DOHH2 (cell line): ENCODE measurements around the gene TOR4A.

Experiments used
- H3F3A ChIP-seq: fragments of 200-600 bp; sonication (generic), shearing (Covaris generic); 2 replicates; pipeline ENCODE4 v1.6.0; 2016; ENCODE audit warnings: antibody characterized with exemption, mild to moderate bottlenecking; ENCODE audit not compliant: control insufficient read depth, insufficient read depth
- H3K27ac ChIP-seq: fragments of 200-600 bp; sonication (generic); 2 replicates; pipeline ENCODE4 v1.5.1; 2014; ENCODE audit warnings: low read depth, mild to moderate bottlenecking, low read length, moderate library complexity
- H3K27me3 ChIP-seq: fragments of 200-600 bp; sonication (generic); 2 replicates; pipeline ENCODE4 v1.6.1; 2014; ENCODE audit warnings: mild to moderate bottlenecking, low read length, mixed read lengths; ENCODE audit not compliant: control insufficient read depth
- H3K36me3 ChIP-seq: fragments of 200-600 bp; sonication (generic); 2 replicates; pipeline ENCODE4 v1.6.1; 2014; ENCODE audit warnings: mild to moderate bottlenecking, low read length, moderate library complexity, mixed read lengths; ENCODE audit not compliant: control insufficient read depth
- H3K4me1 ChIP-seq: fragments of 200-600 bp; sonication (generic); 2 replicates; pipeline ENCODE4 v1.6.1; 2014; ENCODE audit warnings: mild to moderate bottlenecking, low read length, mixed read lengths; ENCODE audit not compliant: control insufficient read depth
- H3K4me2 ChIP-seq: fragments of 200-600 bp; sonication (generic); 2 replicates; pipeline ENCODE4 v1.6.0; 2014; ENCODE audit warnings: mild to moderate bottlenecking, low read length, moderate library complexity
- H3K4me3 ChIP-seq: fragments of 200-600 bp; sonication (generic); 2 replicates; pipeline ENCODE4 v1.5.1; 2014; ENCODE audit warnings: mild to moderate bottlenecking, low read length, mixed read lengths
- H3K79me2 ChIP-seq: fragments of 200-600 bp; sonication (generic); 2 replicates; pipeline ENCODE4 v1.6.1; 2014; ENCODE audit warnings: mild to moderate bottlenecking, low read length, mixed read lengths; ENCODE audit not compliant: control insufficient read depth
- H3K9me2 ChIP-seq: fragments of 200-600 bp; sonication (generic); replicated peaks from 2 replicates; pipeline ENCODE4 v1.6.1; 2014; ENCODE audit warnings: mild to moderate bottlenecking, low read length, mixed read lengths; ENCODE audit not compliant: control insufficient read depth
- H3K9me3 ChIP-seq: fragments of 200-600 bp; sonication (generic); 2 replicates; pipeline ENCODE4 v1.6.1; 2014; ENCODE audit warnings: antibody characterized with exemption, low read length, mixed read lengths; ENCODE audit not compliant: control insufficient read depth, insufficient read depth
- H4K20me1 ChIP-seq: fragments of 200-600 bp; sonication (generic); 2 replicates; pipeline ENCODE4 v1.6.0; 2014; ENCODE audit warnings: low read depth, mild to moderate bottlenecking, antibody characterized with exemption, low read length, moderate library complexity; ENCODE audit not compliant: control insufficient read depth, insufficient read depth
- CTCF ChIP-seq: fragments of 200-600 bp; sonication (generic); IDR thresholded peaks from one replicate; pipeline ENCODE4 v1.5.1; 2014; ENCODE audit warnings: antibody characterized with exemption, mild to moderate bottlenecking, low read depth, low read length; ENCODE audit not compliant: poor library complexity, severe bottlenecking
- EZH2phosphoT487 ChIP-seq: fragments of 200-600 bp; sonication (generic); IDR thresholded peaks from 2 replicates; pipeline ENCODE4 v1.6.1; 2017; ENCODE audit warnings: borderline replicate concordance, mild to moderate bottlenecking, antibody characterized with exemption, low read length, moderate library complexity, mixed read lengths

The TOR4A gene

DNA sequence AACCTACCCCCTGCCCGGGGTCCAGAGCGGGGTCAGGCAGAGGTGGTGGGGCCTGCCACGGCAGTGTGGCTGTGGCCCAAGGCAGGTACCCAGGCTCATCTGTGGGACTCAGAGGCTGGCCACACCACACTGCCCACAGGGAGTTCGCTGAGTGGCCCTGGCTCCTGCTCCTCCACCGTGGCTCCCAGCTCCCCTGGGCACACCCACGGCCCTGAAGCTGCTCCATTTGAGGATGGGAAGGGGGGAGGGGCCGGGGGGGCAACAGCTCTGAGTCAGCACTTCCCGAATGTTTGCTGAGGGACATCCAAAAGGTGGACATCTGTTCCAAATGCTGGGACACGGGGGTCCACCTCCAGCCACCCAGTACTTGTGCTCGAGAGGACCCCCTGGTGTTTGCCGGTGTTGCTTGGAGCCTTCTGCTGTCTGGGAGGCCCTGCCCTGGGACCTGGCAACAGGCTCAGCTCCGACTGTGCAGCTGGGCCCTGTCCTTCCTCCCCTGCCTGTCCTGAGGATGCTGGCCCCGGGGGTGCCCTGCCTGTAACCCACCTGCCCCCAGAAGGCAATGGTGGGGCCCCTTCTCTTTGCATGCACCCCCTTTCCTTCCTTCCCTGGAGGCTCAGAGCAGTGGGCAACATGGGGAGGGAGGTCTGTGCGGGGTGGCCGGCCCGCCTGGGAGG, 27.0 kb downstream of the TOR4A start:
- H3K27ac ChIP-seq: no peak overlapping the region
- no peak overlapping the region for H3K4me3 ChIP-seq
- no peaks in the 10 kb centered on the region for H3K9me2 ChIP-seq
- no peaks in the 10 kb centered on the region for H3K9me3 ChIP-seq
- H3K79me2 ChIP-seq: peaks cover 17% of the 10 kb centered on the region
- H3K4me2 ChIP-seq: no peak overlapping the region
- H3K36me3 ChIP-seq: no peaks in the 10 kb centered on the region
- peaks cover 30% of the 10 kb centered on the region for H3K27me3 ChIP-seq
- peaks cover 7% of the 10 kb centered on the region for H3F3A ChIP-seq
- peak; percentile 29 for TF ChIP-seq CTCF
- no peak for TF ChIP-seq EZH2phosphoT487
- peaks cover 6% of the 10 kb centered on the region; the same call in 1 of the 2 replicates for H4K20me1 ChIP-seq
- H3K4me1 ChIP-seq: peaks cover 52% of the 10 kb centered on the region

DNA sequence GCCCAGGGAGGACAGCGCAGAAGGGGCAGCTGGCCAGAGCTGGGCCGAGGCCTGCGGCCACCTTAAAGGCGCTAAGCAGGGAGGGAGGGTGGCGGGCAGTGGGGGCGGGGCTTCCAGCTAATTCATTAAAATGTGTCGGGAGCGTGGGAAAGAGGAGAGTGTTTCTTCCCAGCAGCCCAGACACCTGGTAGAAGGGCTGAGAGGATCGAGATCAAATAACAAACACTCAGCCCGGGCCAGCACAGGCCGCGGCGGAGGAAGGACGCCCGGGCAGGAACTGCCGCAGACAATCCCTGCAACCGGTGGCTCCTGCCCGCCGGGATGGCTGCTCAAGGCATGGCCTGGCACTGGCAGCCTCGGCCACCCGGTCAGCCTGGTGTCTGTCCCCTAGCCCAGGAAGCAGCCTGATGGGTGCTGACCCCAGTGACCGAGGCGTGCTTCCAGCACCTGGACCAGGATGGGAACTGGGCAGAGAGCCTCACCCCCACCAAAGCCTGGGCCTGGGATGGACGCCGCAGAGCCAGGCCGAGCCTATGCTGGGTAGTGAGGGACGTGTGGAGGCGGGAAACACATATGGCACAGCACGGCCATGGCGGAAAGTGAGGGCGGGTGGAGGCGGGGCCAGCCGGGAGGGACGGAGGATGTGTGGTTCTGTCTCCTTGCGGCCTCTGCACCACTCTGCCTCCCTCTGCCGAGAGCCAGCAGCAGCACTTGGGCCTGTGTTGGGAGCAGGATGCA, 27.7 kb downstream of the TOR4A start:
- peaks cover 46% of the 10 kb centered on the region for H3K4me1 ChIP-seq
- TF ChIP-seq CTCF (no peak), EZH2phosphoT487 (no peak)
- H3K36me3 ChIP-seq: no peaks in the 10 kb centered on the region
- H4K20me1 ChIP-seq: no peaks in the 10 kb centered on the region
- H3K27ac ChIP-seq: no peak overlapping the region
- no peaks in the 10 kb centered on the region for H3K9me2 ChIP-seq
- H3K4me3 ChIP-seq: no peak overlapping the region
- peaks cover 12% of the 10 kb centered on the region for H3K79me2 ChIP-seq
- H3K9me3 ChIP-seq: no peaks in the 10 kb centered on the region
- H3F3A ChIP-seq: peaks cover 4% of the 10 kb centered on the region
- peak overlapping the region; percentile 39 for H3K4me2 ChIP-seq
- peaks cover 30% of the 10 kb centered on the region for H3K27me3 ChIP-seq

GRCh38 chr9:137305798-137306065, 28.2 kb downstream of the TOR4A start:
- H3K9me3 ChIP-seq: no peaks in the 10 kb centered on the region
- no peak for TF ChIP-seq CTCF
- TF ChIP-seq EZH2phosphoT487: no peak
- H3K79me2 ChIP-seq: peaks cover 8% of the 10 kb centered on the region
- H3K4me3 ChIP-seq: peak overlapping the region; percentile 11; the same call in 1 of the 2 replicates
- H3F3A ChIP-seq: peaks cover 3% of the 10 kb centered on the region; the same call in 1 of the 2 replicates
- H3K27me3 ChIP-seq: peaks cover 26% of the 10 kb centered on the region
- peak overlapping the region; percentile 39 for H3K4me2 ChIP-seq
- no peaks in the 10 kb centered on the region for H3K9me2 ChIP-seq
- no peaks in the 10 kb centered on the region for H4K20me1 ChIP-seq
- no peak overlapping the region for H3K27ac ChIP-seq
- H3K4me1 ChIP-seq: peaks cover 45% of the 10 kb centered on the region
- H3K36me3 ChIP-seq: no peaks in the 10 kb centered on the region
